ENCODE measurements around the gene ST7. TPM values are rescaled to one million over a fixed set of nuclear protein-coding genes. Genes with fewer than 3 reads are reported as not detected.
"Not testable (repeated sequence)": the region's sequence is repeated elsewhere in the genome, so short reads cannot be mapped to it uniquely, and the experiment has no call there.

The ST7 gene
- total RNA-seq, 1 donor from 2014 or later = 17.0 TPM

- Histone ChIP-seq H3K27me3 (ENCODE audit: control insufficient read depth, insufficient read depth, low read length) (no peaks in the 10 kb centered on the region), H3K36me3 (ENCODE audit: control insufficient read depth, insufficient read depth, low read length) (no peaks in the 10 kb centered on the region), H3K4me3 (ENCODE audit: low read depth, low read length) (no peak overlapping the region)
- no peak for DNase-seq (ENCODE audit: low read depth)
- TF ChIP-seq CTCF (IDR thresholded peaks at IDR 0.05; ENCODE audit: insufficient read depth, low read length, poor library complexity, severe bottlenecking) = no peak
Observed at GRCh38 chr7:117023325-117023854, 70.1 kb downstream of the ST7 start.

- H3K36me3 ChIP-seq (ENCODE audit: control insufficient read depth, insufficient read depth, low read length) = no peaks in the 10 kb centered on the region
- no peak for TF ChIP-seq CTCF (IDR thresholded peaks at IDR 0.05; ENCODE audit: insufficient read depth, low read length, poor library complexity, severe bottlenecking)
- DNase-seq (ENCODE audit: low read depth) = no peak
- no peak overlapping the region for H3K4me3 ChIP-seq (ENCODE audit: low read depth, low read length)
- no peaks in the 10 kb centered on the region for H3K27me3 ChIP-seq (ENCODE audit: control insufficient read depth, insufficient read depth, low read length)
Observed at GRCh38 chr7:117024811-117025210, 71.5 kb downstream of the ST7 start.

- TF ChIP-seq CTCF (IDR thresholded peaks at IDR 0.05; ENCODE audit: insufficient read depth, low read length, poor library complexity, severe bottlenecking) = no peak
- H3K36me3 ChIP-seq (ENCODE audit: control insufficient read depth, insufficient read depth, low read length) = no peaks in the 10 kb centered on the region
Observed at GRCh38 chr7:117025891-117026290, 72.6 kb downstream of the ST7 start.

GRCh38 chr7:117030346-117030745 is 77.0 kb downstream of the ST7 start:
- H3K36me3 ChIP-seq (ENCODE audit: control insufficient read depth, insufficient read depth, low read length); DNase-seq (ENCODE audit: low read depth); H3K4me3 ChIP-seq (ENCODE audit: low read depth, low read length); H3K27me3 ChIP-seq (ENCODE audit: control insufficient read depth, insufficient read depth, low read length): not testable (repeated sequence)

More at GRCh38 chr7:117025891-117026290, 72.6 kb downstream of the ST7 start:
- Histone ChIP-seq H3K4me3 (ENCODE audit: low read depth, low read length) (no peak overlapping the region), H3K27me3 (ENCODE audit: control insufficient read depth, insufficient read depth, low read length) (no peaks in the 10 kb centered on the region)
- DNase-seq (ENCODE audit: low read depth) = no peak

- not testable (repeated sequence) for H3K36me3 ChIP-seq (ENCODE audit: control insufficient read depth, insufficient read depth, low read length); H3K27me3 ChIP-seq (ENCODE audit: control insufficient read depth, insufficient read depth, low read length); H3K4me3 ChIP-seq (ENCODE audit: low read depth, low read length); DNase-seq (ENCODE audit: low read depth)
Observed at GRCh38 chr7:117030793-117031192, 77.5 kb downstream of the ST7 start.

- no peaks in the 10 kb centered on the region for H3K36me3 ChIP-seq (ENCODE audit: control insufficient read depth, insufficient read depth, low read length)
- DNase-seq (ENCODE audit: low read depth) = no peak
- H3K27me3 ChIP-seq (ENCODE audit: control insufficient read depth, insufficient read depth, low read length) = no peaks in the 10 kb centered on the region
- TF ChIP-seq CTCF (IDR thresholded peaks at IDR 0.05; ENCODE audit: insufficient read depth, low read length, poor library complexity, severe bottlenecking) = no peak
- H3K4me3 ChIP-seq (ENCODE audit: low read depth, low read length) = no peak overlapping the region
Observed at GRCh38 chr7:117032810-117033209, 79.5 kb downstream of the ST7 start.

GRCh38 chr7:117034851-117035464 is 81.7 kb downstream of the ST7 start:
- Histone ChIP-seq H3K27me3 (ENCODE audit: control insufficient read depth, insufficient read depth, low read length) (no peaks in the 10 kb centered on the region), H3K4me3 (ENCODE audit: low read depth, low read length) (no peak overlapping the region), H3K36me3 (ENCODE audit: control insufficient read depth, insufficient read depth, low read length) (no peaks in the 10 kb centered on the region)
- TF ChIP-seq CTCF (IDR thresholded peaks at IDR 0.05; ENCODE audit: insufficient read depth, low read length, poor library complexity, severe bottlenecking) = no peak
- no peak for DNase-seq (ENCODE audit: low read depth)

Measured in kidney epithelial cell (primary cell).